Skin of body (tissue), 2 donors: ENCODE data around the gene EPHA7. TPM values are rescaled to one million over a fixed set of nuclear protein-coding genes. Genes with fewer than 3 reads are reported as not detected.

Source experiments
- DNase-seq: peaks from one replicate; lab custom pipeline; 2025; lab: John Stamatoyannopoulos, UW
- total RNA-seq: library from RNA; depleted of rRNA; stranded (reverse); fragments of >200 nt; gene quantifications from one replicate; pipeline ENCODE4 v1.2.3, GENCODE V29; 2014

The EPHA7 gene
- total RNA-seq, 1 donor from 2014 or later = 2.3 TPM

DNA sequence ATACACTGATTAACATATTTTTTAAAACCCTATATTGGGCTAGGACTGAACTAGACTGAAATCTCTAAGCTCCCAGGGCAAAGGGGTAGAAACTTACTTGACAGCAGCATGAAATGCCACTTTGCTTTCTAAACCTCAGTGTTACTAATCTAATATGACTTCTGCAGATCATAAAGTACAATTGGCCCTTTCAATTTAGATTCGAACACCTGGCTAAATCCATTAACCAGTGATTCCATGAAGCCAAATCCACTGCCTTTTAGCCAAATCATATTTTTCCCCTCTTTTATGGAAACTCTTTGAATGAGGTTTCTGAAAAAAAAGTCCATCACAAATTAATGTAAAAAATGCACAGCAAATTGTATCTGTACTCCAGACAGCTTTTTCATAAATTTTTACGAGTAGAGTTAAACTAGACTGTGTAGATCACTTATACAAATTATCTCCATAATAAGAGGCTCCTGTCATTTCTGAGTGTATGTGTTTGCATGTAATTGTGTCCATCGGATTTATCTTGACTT, 25.7 kb downstream of the EPHA7 start:
- no peak for DNase-seq

DNA sequence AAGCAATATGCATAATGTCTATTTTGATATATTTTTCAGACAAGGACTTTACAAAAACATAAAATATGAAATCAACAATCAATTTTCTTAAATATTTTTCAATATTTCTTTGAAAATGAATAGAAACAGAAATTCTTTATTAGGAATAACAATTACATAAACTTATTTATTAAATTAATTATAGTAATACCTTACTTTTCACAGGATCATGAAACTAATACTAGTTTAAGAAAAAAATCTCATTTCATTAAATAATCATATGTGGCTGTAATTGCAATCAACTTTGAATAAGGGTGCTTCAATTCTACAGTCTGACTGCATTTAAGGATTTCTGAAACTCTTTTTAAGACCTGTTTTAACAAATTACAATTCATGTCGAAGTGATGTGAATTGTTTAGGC, 26.6 kb downstream of the EPHA7 start:
- DNase-seq = no peak

DNA sequence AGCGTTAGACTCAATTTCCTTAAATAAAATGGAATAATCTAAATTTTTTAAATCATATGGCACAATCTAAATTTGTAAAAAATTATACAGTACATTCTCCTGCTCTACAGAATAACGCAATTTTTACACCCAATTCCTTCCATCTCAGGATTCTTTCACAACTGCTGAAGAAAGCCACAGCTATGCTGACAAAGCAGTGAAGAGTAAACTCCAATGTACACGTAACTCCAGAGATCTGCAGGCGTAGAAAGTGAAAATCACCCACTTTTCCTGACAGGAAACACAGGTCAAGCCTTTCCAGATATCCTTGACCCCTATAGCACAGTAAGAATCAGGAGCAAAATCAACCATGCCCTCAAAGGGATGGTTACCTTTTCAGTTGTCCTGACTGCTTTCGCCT, 27.4 kb downstream of the EPHA7 start:
- no peak for DNase-seq

DNA sequence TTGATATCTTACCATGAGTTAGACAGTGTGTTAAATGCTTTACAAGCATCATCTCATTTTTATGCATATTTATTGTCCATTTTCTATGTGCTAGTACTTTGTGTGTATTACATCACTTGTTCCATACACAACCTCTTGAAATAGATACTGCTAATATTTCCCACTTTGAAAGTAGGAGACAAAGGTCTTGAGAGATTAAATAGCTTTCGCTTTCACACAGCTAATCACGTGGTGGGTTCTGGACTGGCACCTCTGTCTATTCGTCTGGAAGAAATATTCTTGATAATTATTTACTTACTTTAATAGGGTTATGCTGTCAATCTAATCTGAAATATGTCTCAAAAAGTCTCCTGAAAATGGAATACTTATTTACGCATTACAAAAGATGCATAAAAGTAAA, 30.2 kb downstream of the EPHA7 start:
- DNase-seq = no peak

DNA sequence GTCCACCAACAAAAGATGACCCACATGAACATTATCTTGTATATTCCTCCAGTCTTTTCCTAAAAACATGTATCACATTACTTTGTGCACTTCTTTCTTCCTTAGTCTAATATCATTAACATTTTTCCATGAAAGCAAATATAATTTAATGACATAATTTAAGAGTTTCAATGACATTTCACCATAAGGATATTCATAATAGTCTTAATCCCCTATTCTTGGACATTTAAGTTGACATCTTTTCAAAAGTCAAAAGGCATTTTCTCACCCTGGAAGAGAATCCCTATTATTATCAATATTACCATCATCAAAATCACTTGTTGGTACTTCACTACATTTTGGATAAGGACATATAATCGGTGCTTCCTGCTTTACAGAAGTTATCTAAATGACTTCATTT, 31.3 kb downstream of the EPHA7 start:
- DNase-seq = no peak

DNA sequence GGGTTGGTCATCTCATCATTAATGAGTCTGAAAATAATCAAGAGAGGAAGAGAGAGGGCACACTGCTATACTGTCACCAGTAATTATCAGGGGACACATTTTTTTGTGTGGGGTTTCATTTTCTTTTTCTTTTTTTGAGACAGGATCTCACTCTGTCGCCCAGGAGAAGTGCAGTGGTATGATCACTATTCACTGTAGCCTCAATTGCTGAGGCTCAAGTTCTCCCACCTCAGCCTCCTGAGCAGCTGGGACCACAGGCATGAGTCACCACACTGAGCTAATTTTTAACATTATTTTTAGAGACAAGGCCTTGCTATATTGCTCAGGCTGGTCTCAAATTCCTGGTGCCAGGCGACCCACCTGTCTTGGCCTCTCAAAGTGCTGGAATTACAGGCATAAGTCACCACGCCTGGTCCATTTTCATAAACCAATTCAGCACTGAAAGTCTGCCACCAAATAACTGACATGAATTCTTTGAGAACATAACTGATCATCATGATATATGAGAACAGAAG, 43.3 kb downstream of the EPHA7 start:
- DNase-seq = no peak

DNA sequence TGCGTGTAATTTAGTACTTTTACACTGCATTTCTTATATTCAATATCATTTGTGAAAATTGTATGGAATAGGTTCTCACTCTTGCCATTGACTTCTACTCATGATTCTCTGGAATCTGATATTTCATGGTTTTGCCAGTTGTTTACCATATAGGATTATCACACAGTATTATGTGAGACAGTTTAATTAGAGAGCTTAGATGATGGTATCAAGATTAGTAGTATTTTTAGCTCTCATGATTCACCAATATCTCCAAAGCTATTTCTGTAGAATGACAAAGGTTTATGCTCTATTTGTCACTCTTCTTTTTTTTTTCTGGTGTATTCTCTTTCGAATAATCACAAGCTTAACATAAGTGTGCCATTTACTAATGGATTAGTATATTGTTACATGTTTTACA, 45.9 kb downstream of the EPHA7 start:
- no peak for DNase-seq

DNA sequence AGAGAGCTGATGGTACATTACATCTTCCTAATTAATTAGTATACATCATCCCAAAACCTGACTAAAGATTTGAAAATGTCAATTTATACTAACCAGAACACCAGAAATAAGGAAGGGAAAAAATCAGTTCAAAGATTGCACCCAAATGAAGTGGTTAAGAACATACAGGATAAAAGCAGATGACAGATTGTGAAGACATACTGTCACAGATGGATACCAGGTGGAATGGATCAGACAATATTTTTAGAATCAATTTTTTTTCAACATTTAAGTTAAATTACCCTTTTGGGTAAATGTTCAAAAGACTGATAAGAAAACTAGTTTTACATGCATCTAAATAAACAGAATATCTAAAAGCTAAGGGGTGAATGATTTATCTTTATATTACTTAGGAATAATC, 47.6 kb downstream of the EPHA7 start:
- no peak for DNase-seq

DNA sequence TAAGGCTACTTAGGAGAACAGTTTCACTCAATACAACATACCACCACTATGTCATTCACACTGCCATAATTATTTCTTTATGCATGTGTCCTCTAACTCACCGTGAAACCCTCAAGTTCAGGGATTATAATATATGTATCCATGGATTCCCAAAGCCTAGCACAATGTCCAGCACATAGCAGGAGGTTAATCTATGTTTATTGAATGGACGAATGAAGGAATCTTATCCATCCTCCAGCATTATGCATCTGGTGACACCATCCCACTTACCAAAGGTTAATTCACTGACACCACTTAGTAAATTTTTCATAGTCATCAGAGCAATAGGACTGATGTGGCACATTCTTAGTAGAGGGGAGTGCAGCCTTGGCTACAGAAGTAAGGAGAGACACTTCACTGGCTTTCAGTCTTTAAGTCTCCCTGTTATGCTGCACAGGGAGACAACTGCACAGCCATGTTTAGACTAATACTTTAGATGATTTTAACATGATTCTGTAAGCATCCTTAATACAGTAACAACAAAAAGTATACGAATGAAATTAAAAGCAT, 49.7 kb downstream of the EPHA7 start:
- DNase-seq = no peak

DNA sequence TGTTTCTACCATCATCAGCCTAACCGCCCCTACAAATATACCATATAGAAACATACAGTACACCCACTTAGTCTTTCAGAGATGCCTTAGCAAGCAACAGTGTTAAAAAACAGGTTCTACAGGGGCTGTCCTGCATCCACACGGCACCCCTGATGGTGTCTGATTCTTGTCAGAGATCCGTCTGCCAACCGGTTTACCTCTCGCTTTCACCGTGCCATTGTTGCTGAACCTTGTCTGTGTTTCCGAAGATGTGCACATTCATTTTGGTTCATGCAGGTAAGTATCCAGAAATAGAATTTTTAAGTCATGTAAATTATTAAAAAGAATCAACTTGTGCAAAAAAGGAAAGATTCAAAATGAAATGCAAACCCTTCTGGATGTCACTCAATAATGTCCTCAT, 52.9 kb downstream of the EPHA7 start:
- no peak for DNase-seq

DNA sequence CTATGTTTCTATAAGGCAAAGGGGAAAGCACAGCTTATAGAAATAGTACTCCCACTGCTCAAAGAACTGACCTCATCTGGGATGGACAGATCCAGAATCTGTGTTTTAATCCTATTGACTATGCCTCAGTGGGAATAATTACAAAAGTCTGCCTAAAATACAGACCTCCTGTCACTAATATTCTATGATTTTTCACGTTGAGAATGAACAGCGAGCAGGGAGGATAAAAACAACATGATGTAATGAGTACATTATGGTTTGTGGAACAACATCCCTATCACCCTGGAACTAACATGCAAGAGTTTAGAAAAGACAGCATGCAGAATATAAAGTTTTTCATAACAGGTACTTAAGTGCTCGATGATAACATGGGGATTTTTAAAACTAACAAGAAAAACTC, 53.9 kb downstream of the EPHA7 start:
- DNase-seq = no peak

DNA sequence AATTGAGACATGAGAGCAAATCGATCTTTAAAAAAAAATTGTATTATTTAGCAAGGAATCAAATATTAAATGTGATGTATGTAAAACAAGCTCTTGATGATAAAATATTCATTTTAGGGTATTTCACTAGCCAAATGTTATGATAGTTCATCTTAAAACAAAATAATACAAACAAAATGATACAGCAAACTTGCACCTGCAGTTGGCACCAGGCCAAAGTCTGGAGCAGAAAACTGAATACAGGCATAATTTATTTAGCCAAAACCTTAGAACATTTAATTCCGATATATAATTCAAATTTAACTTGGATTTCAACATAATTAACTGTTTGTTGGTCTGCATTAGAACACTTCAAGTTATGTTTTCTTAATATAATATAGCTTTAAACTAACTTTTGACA, 60.9 kb downstream of the EPHA7 start:
- DNase-seq = no peak

DNA sequence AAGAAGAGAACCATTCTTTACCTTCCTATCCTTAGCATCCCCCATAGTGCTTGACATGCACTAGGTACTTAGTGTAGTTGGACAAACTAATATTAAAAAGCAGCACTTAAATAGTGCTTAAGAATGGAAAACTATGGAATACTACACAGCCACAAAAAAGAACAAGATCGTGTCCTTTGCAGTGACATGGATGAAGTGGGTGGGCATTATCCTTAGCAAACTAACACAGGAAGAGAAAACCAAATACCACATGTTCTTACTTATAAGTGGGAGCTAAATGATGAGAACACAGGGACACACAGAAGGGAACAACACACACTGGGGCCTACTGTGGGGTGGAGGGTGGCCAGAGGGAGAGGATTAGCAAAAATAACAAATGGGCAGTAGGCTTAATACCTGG, 66.8 kb downstream of the EPHA7 start:
- no peak for DNase-seq

DNA sequence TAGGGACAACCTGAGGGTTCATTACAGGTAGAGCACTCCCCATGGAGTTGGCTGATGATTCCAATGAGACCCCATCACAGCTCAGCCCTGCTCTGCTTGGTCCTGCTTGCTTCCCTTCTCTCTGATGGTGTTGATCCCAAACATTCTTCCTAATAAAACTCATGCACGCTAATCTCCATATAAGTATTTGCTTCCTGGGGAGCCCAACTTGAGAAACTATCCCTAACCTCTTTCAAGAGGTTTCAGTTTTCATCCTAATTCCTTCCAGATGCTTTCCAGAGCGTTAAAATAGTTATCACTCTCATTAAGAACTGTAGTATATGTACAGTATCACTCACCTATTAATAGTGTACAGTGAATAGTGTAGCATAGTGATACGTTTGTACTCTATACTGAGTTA, 68.1 kb downstream of the EPHA7 start:
- no peak for DNase-seq

DNA sequence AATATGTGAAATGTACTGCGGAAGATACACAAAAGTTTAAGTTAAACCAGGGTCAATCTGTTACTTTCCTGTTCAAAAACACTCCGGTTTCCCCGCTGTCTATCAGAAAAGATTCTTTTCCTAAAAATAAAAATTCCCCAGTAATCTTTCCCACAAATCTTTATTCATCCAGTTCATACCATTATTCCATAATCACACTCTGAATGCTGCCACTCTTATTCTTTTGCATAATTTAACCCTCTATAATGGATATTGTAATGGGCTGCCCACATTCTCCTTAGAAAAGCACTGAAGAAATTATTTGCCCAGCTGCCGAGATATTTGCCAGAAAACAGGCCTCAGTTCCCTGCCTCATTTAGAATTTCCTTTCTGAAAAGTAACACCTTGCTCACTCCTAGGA, 68.6 kb downstream of the EPHA7 start:
- no peak for DNase-seq

DNA sequence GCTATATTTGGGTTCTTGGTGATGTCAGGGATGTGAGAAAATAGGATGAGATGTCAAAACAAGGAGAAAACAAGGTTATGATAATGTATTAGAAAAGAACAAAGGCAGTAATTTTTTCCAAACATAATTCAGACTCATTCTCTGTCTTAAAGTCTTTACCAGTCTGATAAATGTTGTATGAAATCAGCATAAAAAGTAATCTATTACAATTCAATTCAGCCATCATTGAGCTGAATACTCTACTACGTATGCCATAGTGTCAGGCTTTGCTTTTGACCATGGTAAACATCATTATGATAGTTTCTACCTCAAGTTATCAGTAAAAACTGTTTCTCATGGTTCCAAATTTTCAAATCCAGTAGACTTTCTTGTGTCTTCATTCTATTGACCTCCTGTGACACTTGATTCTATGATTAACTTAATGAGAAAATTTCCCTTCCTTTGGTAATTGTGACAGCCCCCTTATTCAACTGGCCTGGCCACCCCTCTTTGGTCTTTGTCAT, 75.0 kb downstream of the EPHA7 start:
- DNase-seq = no peak

DNA sequence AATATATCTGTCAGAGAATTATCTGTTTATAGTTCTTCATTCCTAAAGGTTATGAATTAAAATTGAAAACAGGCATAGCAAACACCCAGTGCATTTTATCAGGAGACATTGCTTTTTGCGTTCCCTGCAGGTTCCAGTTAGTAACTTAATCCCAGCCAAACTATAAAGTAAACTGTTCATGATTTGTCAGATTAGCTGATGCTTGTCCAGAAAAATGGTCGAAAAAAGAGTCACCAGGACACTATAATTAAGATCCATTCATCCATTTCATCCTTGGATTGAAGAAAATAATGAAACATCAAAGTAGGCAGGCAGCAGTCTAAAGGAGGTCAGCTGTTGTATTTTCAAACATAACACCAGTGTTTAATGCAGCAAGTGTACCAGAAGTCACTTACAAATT, 75.9 kb downstream of the EPHA7 start:
- DNase-seq = no peak

DNA sequence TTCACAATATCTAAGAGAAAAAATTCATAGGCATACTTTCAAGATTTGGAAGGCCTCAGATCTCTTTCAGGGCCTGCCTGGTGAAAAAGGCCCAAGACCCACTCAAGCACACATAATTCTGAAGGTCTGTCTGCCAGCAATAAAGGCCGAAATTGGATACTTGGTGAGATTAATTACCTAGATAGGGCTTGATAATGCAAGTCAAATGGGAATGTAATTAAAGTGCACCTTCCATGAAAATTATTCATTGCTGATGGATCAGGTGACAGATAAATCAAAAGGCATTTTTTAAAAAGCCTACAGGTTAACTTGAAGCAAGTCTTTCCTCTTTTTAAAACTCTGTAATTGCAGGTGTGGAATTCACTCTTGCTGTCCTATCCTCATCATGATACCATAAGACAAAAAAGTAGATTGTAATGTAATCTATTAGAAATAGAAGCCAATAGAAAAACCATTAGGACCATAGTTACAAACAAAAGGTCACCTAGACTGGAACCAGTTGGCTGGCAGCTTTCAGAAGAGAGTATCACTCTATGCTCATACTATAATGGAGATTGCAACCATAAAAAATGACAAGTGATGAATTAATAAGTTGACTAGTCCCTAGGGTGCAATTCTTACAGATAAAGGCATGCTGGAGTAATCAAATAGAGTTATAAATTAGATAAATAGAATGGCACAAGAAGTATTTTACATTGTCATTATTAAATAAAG, 77.3 kb downstream of the EPHA7 start:
- DNase-seq = no peak

DNA sequence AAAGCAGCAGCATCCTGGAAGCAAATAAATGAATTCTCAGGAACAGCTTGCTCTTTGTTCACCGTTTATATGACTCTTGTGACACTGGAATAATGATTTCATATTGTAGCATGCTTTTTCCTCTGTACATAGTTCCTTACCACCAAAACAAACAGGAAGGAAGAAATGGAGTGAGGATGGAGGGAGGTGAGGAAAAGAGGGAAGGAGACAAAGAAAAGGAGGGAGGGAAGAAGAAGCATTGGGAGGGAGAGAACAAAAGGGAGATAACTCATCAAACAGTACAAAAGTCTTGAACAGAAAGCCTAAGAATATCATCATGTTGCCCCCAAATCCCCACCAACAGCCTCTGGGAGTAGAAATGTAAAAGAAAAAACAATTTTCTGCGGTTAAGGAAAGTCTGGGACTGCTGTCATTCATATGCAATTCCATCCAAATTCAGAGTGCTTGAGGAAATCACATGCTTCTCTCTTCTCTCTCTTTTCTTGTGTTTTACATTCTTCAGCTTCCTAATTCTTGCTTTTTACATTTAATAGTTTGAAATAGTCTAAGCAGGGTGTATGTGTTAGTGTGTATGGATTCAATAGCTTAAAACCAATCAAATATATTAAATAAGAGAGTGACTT, 81.5 kb downstream of the EPHA7 start:
- DNase-seq = no peak

DNA sequence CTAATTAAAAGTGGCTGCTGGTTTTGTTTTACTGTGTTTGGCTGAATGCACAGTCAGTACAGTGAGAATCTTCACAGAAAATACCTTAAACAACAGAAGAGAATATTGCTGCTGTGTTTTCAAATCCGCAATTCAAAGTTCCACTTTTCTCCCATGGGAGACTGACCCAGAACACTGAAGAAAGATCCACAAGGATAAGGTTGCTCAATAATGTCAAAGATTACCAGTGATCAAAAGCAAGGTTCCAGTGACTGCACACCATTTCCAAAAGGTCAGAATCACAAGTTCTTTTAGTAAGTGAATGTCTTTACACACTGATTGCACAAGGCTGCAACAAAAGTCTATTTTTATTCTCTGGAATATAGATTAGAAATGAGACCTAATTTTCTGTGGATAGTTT, 82.3 kb downstream of the EPHA7 start:
- DNase-seq = no peak

DNA sequence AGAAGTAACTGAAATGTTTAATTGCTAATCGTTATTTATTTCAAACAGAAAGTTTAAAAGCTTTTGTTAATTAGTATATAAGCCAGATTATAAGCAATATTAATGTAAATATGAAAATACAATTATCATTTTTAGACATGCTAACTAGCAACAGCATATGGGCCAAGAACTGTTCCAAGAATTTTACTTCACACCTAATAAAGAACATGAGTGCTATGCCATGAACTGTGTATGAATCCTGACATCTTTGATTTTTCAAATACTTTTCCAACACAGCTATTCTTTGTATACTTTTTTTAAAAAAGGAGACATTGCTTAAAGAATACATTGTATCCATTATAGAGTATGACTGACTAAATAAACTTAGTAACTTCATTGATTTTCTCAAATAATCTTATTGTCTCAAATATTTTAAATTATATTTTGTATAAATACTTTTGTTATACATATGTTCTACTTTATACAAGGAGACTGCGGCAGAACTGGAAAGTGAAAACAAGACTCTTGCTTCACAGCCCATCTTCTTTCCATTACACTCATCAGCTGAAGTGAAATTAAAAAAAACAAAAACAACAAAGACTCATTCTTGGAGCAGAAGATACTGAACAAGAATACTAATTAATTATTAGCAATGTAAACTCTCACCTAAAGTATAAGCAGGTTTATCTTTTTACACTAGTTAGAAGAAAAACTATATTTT, 89.9 kb downstream of the EPHA7 start:
- no peak for DNase-seq

DNA sequence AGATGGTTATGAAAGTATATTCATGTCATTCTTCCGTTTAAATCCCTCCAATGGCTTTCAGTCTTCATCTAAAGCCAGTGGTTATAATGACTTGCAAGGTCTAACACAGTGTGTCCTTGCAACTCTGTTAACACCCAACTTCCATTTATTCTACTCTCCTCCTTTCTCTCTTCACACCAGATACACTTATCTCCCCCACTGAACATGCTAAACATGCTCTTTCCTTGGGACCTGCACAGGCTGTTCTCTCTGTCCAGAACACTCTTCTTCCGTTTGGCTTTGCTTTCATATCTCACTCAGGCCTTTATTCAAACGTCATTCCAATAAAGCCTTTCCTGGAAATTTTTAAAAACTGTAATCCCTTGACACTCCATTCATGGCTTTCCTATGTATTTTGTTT, 91.5 kb downstream of the EPHA7 start:
- DNase-seq = no peak
